Kidney tubule cell (primary cell): Measurements from ENCODE around the gene DOK6.
A peak's percentile ranks its signal among the peaks of the same experiment; 100 is the strongest.
"Not testable (repeated sequence)": the region's sequence is repeated elsewhere in the genome, so short reads cannot be mapped to it uniquely, and the experiment has no call there.

Experiments
- DNase-seq: peaks from one replicate; pipeline ENCODE4 v3.0.0-alpha.2; 2018; ENCODE audit warnings: low spot score

The DOK6 gene

GRCh38 chr18:69871363-69871762 lies 470.7 kb downstream of the DOK6 start:
- DNase-seq, result no peak

GRCh38 chr18:69872661-69873060 lies 472.0 kb downstream of the DOK6 start:
- no peak for DNase-seq

DNA sequence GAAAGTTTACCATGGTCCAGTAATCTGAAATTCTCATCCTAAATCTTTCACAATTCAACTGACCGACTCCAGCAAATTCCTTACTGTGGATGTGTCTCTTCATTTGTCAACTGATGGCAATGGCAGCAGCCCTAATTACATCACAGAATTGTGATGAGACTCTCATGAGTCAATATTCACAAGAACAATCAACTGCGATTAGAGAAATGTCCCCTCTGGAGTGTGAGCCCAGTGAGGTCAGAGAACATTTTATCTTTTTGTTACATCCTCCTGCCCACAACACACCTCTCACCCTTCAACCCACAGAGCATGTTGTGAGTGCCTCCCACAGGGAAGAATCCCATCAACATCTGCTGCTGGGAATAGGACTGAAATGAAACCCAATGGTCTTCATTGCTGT lies 473.4 kb downstream of the DOK6 start:
- DNase-seq, result peak; percentile 49

DNA sequence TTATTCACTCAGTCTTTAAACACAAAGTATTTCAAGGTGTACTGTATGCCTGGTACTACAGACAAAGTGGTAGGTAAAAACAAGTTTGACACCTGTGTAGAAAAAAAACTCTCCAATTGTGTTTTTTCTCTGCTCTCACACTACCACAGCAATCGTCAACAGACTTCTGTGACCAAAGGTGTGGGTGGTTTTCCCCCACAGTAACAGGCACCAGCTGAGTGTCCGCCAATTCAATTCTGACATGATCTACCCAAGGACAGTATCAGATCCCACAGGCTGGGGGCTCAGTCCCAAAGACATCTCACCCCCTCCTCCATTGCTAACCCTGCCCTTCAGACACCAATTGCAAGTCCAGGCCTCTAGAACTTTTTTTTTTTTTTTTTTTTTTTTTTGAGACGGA lies 475.8 kb downstream of the DOK6 start:
- DNase-seq, result no peak

DNA sequence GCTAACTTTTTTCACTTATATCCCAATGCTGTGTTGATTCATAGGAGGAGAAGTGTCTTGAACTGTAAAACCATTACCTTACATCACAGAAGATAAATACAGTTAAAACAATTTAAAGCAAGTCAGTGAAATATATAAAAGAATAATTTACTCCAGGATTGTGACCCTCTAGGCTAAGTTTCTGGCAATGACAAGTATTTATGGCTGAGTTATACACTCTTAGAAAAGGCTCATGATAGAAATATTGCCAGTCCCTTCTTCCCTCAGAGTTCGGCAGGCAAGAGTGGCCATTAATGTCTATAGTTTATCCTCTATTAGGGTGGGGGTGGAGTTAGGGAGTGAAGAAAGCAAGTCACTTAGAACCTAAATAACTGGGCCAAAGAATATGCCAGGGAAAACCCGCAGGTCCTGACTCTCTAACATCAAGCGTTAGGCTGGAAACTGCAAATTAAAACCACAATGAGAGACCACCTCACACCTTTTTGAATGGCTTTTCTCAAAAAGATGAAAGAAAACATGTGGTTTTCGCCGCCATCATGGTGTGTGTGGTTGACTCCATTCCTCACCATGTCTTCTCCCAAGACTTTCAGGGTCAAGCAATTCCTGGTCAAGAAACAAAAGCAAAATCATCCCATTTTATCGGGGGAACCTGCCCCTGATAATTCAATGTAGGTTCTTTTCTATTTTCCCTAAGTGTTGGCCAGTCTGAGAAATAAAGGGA lies 477.7 kb downstream of the DOK6 start:
- DNase-seq, result no peak

DNA sequence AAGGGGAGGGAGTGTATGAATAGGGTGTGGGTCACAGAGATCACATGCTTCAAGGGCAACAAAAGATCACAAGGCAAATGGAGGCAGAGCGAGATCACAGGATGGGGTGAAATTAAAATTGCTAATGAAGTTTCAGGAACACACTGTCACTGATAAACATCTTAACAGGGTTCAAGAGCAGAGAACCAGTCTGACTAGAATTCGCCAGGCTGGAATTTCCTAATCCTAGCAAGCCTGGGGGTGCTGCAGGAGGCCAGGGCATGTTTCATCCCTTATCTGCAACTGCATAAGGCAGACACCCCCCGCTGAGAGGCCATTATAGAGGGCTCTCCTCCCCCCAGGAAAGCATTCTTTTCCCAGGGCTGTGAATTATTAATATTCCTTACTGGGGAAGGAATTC lies 478.4 kb downstream of the DOK6 start:
- not testable (repeated sequence) for DNase-seq

DNA sequence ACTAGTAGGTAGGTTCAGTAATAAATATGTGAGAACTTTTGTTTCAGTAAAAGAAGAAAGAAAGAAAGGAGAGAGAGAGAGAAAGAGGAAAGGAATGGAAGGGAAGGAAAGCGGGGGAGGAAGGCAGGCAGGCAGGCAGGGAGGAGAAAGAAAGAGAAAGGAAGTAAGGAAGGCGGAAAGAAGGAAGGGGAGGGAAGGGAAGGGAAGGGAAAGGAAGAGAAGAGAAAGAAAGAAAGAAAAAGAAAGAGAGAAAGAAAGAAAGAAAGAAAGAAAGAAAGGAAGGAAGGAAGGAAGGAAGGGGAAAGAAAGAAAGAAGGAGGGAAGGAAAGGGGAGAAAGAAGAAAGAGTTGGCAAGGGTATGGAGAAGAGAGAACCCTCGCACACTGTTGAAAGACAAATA lies 479.4 kb downstream of the DOK6 start:
- no peak for DNase-seq

DNA sequence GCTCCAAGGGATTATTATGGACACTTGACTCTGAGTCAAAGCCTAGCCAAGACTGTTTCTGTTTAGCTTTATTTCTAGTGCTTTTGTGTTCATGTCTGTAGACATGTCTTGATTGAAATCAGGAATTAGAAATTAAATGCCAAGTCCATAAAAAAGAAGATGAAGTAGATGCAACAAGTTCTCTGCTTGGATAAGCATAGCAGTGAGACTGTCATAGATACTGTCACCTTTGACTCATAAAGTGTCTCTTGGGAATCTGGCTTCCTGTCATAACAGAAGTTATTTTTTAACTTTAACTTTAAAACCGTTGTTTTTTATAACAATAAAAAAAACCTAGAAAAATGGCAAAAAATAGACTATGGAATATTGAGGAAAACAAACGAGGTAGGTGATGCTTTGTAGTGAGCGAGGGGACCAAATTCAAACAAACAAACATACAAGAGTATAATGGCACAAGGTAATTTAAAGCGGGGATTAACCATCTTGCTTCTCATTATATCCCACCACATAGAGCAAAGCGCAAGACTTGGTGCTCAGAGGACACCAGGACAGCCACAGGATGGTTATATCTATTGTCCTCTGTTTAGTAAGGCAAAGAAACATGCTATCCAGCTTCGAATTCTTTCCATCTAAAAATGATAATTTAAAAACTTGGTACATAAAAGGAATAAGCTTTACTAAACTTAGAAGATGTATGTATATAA lies 482.4 kb downstream of the DOK6 start:
- DNase-seq, result peak; percentile 32

GRCh38 chr18:69883781-69884180 lies 483.1 kb downstream of the DOK6 start:
- no peak for DNase-seq

- no peak for DNase-seq
Observed at GRCh38 chr18:69885355-69885754, 484.7 kb downstream of the DOK6 start.

DNA sequence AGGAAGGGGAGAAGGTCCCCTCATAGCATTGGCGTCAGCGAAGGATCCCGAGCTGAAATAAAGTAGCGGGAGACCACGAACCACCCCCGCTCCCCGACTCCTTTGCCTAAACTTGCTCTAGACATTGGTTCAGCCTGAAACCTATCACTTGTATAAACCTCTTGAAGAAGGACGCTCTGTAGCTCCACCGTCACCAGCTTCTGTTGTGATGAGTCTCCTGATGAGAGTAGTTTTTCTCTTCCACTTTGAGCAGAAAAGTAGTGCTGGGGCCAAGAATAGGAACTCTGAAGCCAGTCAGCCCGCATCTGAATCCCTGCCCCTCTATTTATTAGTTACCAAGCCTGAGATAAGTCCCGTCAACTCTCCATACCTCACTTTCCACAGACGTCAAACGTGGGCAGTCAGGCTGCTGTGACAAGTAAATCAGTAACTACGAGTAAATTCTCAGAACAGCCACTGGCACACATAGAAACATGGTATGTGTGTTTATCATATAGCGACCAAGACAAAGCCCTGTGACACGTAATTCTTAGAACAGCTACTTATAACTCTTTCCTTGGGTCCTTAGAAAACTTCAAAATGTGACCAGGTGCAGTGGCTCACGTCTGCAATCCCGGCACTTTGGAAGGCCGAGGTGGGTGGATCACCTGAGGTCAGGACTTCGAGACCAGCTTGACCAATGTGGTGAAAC lies 485.3 kb downstream of the DOK6 start:
- DNase-seq, result peak; percentile 17

- DNase-seq, result no peak
Observed at GRCh38 chr18:69887256-69887655, 486.6 kb downstream of the DOK6 start.

- no peak for DNase-seq
Observed at GRCh38 chr18:69889009-69889408, 488.3 kb downstream of the DOK6 start.

- no peak for DNase-seq
Observed at GRCh38 chr18:69890558-69890957, 489.9 kb downstream of the DOK6 start.

DNA sequence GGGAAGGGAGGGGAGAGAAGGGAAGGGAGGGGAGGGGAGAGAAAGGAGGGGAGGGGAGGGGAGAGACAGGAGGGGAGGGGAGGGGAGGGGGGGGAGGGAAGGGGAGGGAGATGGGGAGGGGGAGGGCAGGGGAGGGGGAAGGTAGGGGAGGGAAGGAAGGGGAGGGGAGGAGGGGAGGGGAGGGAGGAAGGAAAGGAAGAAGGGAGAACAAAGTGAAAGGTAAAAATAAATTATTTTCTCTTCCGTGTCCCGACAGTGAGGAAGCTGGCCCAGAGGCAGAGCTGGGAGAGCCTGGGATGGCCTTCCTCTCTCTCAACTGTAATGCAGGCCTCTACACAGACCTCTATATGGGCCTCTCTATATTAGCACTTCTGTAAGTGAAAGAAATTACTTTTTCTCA lies 493.8 kb downstream of the DOK6 start:
- DNase-seq, result no peak

DNA sequence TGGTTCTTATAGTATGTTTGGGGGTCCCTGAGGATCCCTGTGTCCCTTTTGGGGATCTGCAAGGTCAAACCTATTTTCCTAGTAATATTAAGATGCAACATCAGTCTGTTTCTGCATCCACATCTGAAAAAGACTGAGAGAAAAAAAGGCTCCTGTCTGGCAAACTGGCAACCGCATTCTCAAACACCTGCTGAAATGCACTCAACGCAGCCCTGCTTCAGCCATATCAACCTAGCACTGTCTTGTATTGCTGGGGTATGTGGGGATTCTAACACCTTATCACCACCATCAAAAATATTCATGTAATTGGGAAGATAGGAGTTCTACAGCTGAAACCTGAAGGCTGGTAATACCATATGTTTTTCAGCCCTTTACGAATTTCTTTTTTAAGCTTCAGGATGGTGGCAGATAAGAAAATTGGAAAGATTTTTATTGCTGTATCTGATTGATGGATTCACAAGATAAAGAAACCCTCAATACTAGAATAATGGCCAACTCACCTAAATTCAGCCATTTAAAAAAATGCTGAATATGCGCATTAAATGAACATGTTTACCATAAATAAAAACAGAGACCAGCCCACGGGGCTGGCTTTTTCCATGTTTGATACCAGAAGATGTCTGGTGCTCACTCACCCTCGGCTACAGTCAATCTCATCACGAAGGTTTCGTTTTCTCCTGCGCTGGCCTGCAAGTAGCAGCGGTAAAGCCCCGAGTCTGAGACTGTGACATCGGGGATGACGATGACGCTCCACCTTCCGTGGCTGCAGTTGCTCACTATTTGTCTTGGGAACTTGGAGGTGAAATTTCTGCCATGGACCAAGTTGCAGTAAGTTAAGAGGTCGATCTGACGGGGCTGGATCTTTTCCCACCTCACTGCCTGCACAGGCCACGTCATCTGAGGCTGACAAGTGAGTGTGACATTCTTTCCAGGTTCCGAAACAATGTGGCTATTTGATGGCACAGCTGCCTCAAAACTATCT lies 494.7 kb downstream of the DOK6 start:
- DNase-seq, result no peak

GRCh38 chr18:69897397-69898108 lies 496.9 kb downstream of the DOK6 start:
- DNase-seq, result no peak

GRCh38 chr18:69898241-69898861 lies 497.7 kb downstream of the DOK6 start:
- DNase-seq, result no peak
